Stimulated activated naive CD4-positive, alpha-beta T cell treated with Interleukin-2 at 50 U/mL for 16 hours (primary cell): Measurements from ENCODE around the gene GPR84.

Experiments used
- DNase-seq: peaks from one replicate; lab custom pipeline; 2025; lab: John Stamatoyannopoulos, UW

Gene GPR84

GRCh38 chr12:54392485-54393206 is 28.4 kb upstream of the GPR84 start:
- DNase-seq = no peak

- DNase-seq = peak; percentile 60
Observed at GRCh38 chr12:54390668-54391551, 26.6 kb upstream of the GPR84 start.

GRCh38 chr12:54390176-54390667 is 25.9 kb upstream of the GPR84 start:
- DNase-seq = no peak

- no peak for DNase-seq
Observed at GRCh38 chr12:54389607-54390175, 25.4 kb upstream of the GPR84 start.

- no peak for DNase-seq
Observed at GRCh38 chr12:54389134-54389508, 24.8 kb upstream of the GPR84 start.

GRCh38 chr12:54388237-54389133 is 24.2 kb upstream of the GPR84 start:
- no peak for DNase-seq

- no peak for DNase-seq
Observed at GRCh38 chr12:54387114-54387467, 22.8 kb upstream of the GPR84 start.

GRCh38 chr12:54386403-54387113 is 22.3 kb upstream of the GPR84 start:
- no peak for DNase-seq

GRCh38 chr12:54385251-54385914 is 21.1 kb upstream of the GPR84 start:
- DNase-seq = no peak

- DNase-seq = no peak
Observed at GRCh38 chr12:54384591-54385041, 20.3 kb upstream of the GPR84 start, which contains the start of gene ZNF385A. Gene ZNF385A (minus strand): TSS chr12:54384733. CDS start chr12:54384514, 219 bp downstream.

GRCh38 chr12:54383041-54383609 is 18.8 kb upstream of the GPR84 start:
- no peak for DNase-seq

GRCh38 chr12:54381136-54381535 is 16.9 kb upstream of the GPR84 start:
- DNase-seq = no peak

- DNase-seq = peak; percentile 86
Observed at GRCh38 chr12:54379398-54380201, 15.3 kb upstream of the GPR84 start.

GRCh38 chr12:54378796-54379397 is 14.6 kb upstream of the GPR84 start:
- DNase-seq = no peak

GRCh38 chr12:54377797-54378515 is 13.7 kb upstream of the GPR84 start:
- DNase-seq = no peak

- DNase-seq = no peak
Observed at GRCh38 chr12:54377007-54377406, 12.7 kb upstream of the GPR84 start.

GRCh38 chr12:54376596-54376995 is 12.3 kb upstream of the GPR84 start:
- no peak for DNase-seq

- no peak for DNase-seq
Observed at GRCh38 chr12:54375259-54375579, 10.9 kb upstream of the GPR84 start.
